Caco-2 (cell line): ENCODE data around the gene KRTAP4-16. TPM values are rescaled to one million over a fixed set of nuclear protein-coding genes. Genes with fewer than 3 reads are reported as not detected.

Experiments used
- BruUV-seq: library from RNA; stranded (reverse); fragments of 400-500 nt; replicated peaks from 2 replicates; lab custom pipeline; 2021; lab: Mats Ljungman, UMichigan
- CTCF ChIA-PET: fragments of 300-600 bp; sonication (Branson Sonifier 250); formaldehyde crosslinking; loops from one replicate; lab custom pipeline; 2022; ENCODE audit warnings: antibody characterized with exemption; lab: Charles Lee
- POLR2A ChIA-PET: fragments of 300-600 bp; sonication (Branson Sonifier 250); formaldehyde crosslinking; loops from one replicate; lab custom pipeline; 2022; ENCODE audit warnings: antibody characterized with exemption; lab: Charles Lee
- DNase-seq, 2 experiments: peaks; one replicate each; pipeline versions ENCODE4 v3.0.0 to v3.0.0-alpha.2; 2020 to 2022
- H3K27me3 ChIP-seq: replicated peaks from 2 replicates; pipeline ENCODE4 v1.6.0; 2011; ENCODE audit warnings: low read length; ENCODE audit not compliant: control insufficient read depth, insufficient read depth
- H3K36me3 ChIP-seq: 2 replicates; pipeline ENCODE4 v1.5.1; 2011; ENCODE audit warnings: low read length; ENCODE audit not compliant: control insufficient read depth, insufficient read depth
- H3K4me1 ChIP-seq: fragments of 250-450 bp; sonication (Bioruptor Pico); 2 replicates; pipeline ENCODE4 v1.5.1; 2020; ENCODE audit warnings: mild to moderate bottlenecking
- H3K4me3 ChIP-seq: 2 replicates; pipeline ENCODE4 v1.5.1; 2011; ENCODE audit warnings: low read depth, mild to moderate bottlenecking, control low read depth, low read length
- H3K9me3 ChIP-seq: fragments of 250-450 bp; sonication (Bioruptor Pico); 2 replicates; pipeline ENCODE4 v1.5.1; 2020; ENCODE audit warnings: mild to moderate bottlenecking, moderate library complexity
- H3K27ac Mint-ChIP-seq: one replicate; pipeline ENCODE4 v1.8.0; 2022; ENCODE audit warnings: mixed read lengths; ENCODE audit not compliant: unreplicated experiment
- H3K27me3 Mint-ChIP-seq: one replicate; pipeline ENCODE4 v1.8.0; 2022; ENCODE audit warnings: mixed read lengths; ENCODE audit not compliant: insufficient read depth, unreplicated experiment
- H3K36me3 Mint-ChIP-seq: one replicate; pipeline ENCODE4 v1.8.0; 2022; ENCODE audit warnings: mild to moderate bottlenecking, mixed read lengths; ENCODE audit not compliant: insufficient read depth, unreplicated experiment
- H3K4me1 Mint-ChIP-seq: one replicate; pipeline ENCODE4 v1.8.0; 2022; ENCODE audit warnings: low read depth, mixed read lengths; ENCODE audit not compliant: unreplicated experiment
- H3K4me3 Mint-ChIP-seq: one replicate; pipeline ENCODE4 v1.8.0; 2022; ENCODE audit warnings: mild to moderate bottlenecking, moderate library complexity, mixed read lengths; ENCODE audit not compliant: unreplicated experiment
- H3K9me3 Mint-ChIP-seq: one replicate; pipeline ENCODE4 v1.8.0; 2022; ENCODE audit warnings: mixed read lengths; ENCODE audit not compliant: unreplicated experiment
- CTCF ChIP-seq, 2 experiments: fragments of 200-600 bp in 1 of 2; IDR thresholded peaks; 1 replicate in 1 of 2; 2 replicates in 1 of 2; pipeline versions ENCODE4 v1.5.1 to v1.8.0; 2011 to 2022; ENCODE audit warnings: antibody characterized with exemption in 1 of 2, control low read depth in 1 of 2, inconsistent platforms in 1 of 2, low read depth in 1 of 2, low read length in 1 of 2, mild to moderate bottlenecking in 1 of 2, moderate library complexity in 1 of 2; ENCODE audit not compliant: insufficient read depth in 1 of 2, severe bottlenecking in 1 of 2, unreplicated experiment in 1 of 2
- intact Hi-C: fragments of 100-400 bp; cut with micrococcal nuclease; formaldehyde crosslinking; loops from one replicate; pipeline ENCODE4 v1.10.0; 2022; ENCODE audit not compliant: unreplicated experiment
- total RNA-seq: library from RNA; stranded (reverse); gene quantifications from 2 replicates; pipeline ENCODE4 v1.2.3, GENCODE V29; 2022

The KRTAP4-16 gene
- total RNA-seq, 1 experiment from 2014 or later, result not detected

GRCh38 chr17:41054025-41054424 is 48.0 kb downstream of the KRTAP4-16 start:
- peaks cover 28% of the 10 kb centered on the region for H3K4me1 ChIP-seq
- Mint-ChIP-seq H3K9me3 (peaks cover 10% of the 10 kb centered on the region), H3K27ac (peak overlapping the region; percentile 53), H3K36me3 (peaks cover 11% of the 10 kb centered on the region), H3K4me3 (no peak overlapping the region), H3K27me3 (no peaks in the 10 kb centered on the region), H3K4me1 (peaks cover 28% of the 10 kb centered on the region)
- CTCF ChIA-PET, result no interaction called here
- DNase-seq, result peak; percentile 40 to 50
- POLR2A ChIA-PET, result no interaction called here
- H3K27me3 ChIP-seq, result no peaks in the 10 kb centered on the region
- no peaks in the 10 kb centered on the region for H3K36me3 ChIP-seq
- TF ChIP-seq CTCF (IDR thresholded peaks at IDR 0.05; ENCODE audit: insufficient read depth in 1 of 2, low read depth in 1 of 2, low read length in 1 of 2, severe bottlenecking in 1 of 2, unreplicated experiment in 1 of 2), result no peak
- H3K4me3 ChIP-seq, result no peak overlapping the region
- no TSS peak for BruUV-seq
- peaks cover 8% of the 10 kb centered on the region for H3K9me3 ChIP-seq
- intact Hi-C loops, result no loop called here

- no TSS peak for BruUV-seq
- POLR2A ChIA-PET, result no interaction called here
- Mint-ChIP-seq H3K4me3 (no peak overlapping the region), H3K36me3 (peaks cover 5% of the 10 kb centered on the region), H3K4me1 (peaks cover 31% of the 10 kb centered on the region), H3K9me3 (peaks cover 10% of the 10 kb centered on the region), H3K27ac (no peak overlapping the region), H3K27me3 (no peaks in the 10 kb centered on the region)
- peaks cover 28% of the 10 kb centered on the region for H3K4me1 ChIP-seq
- no peak overlapping the region for H3K4me3 ChIP-seq
- no peak for TF ChIP-seq CTCF (IDR thresholded peaks at IDR 0.05; ENCODE audit: insufficient read depth in 1 of 2, low read depth in 1 of 2, low read length in 1 of 2, severe bottlenecking in 1 of 2, unreplicated experiment in 1 of 2)
- H3K9me3 ChIP-seq, result peaks cover 8% of the 10 kb centered on the region
- no peaks in the 10 kb centered on the region for H3K36me3 ChIP-seq
- intact Hi-C loops, result no loop called here
- no peaks in the 10 kb centered on the region for H3K27me3 ChIP-seq
- CTCF ChIA-PET, result no interaction called here
- DNase-seq, result no peak
These were observed 49.4 kb downstream of the KRTAP4-16 start for GRCh38 chr17:41052566-41052965.

Other genes with a start within 250 kb of the KRTAP4-16 start
- not detected in 2 replicates for gene KRT12, start 235.0 kb downstream of the KRTAP4-16 start, total RNA-seq
- 0.53 and 1.0 TPM in 2 replicates for gene KRT20, start 217.0 kb downstream of the KRTAP4-16 start, total RNA-seq
- 43.6 and 47.1 TPM in 2 replicates for gene KRT23, start 164.6 kb downstream of the KRTAP4-16 start, total RNA-seq
- not detected in 2 replicates for gene KRT39, start 135.3 kb downstream of the KRTAP4-16 start, total RNA-seq
- gene KRT40, start 117.9 kb downstream of the KRTAP4-16 start, total RNA-seq, result not detected in 2 replicates
- not detected in 2 replicates for gene KRTAP3-3, start 108.0 kb downstream of the KRTAP4-16 start, total RNA-seq
- not detected in 2 replicates for gene KRTAP3-2, start 102.3 kb downstream of the KRTAP4-16 start, total RNA-seq
- 7.4 and 7.9 TPM in 2 replicates for gene KRTAP3-1, start 93.1 kb downstream of the KRTAP4-16 start, total RNA-seq
- not detected in 2 replicates for gene KRTAP1-5, start 75.0 kb downstream of the KRTAP4-16 start, total RNA-seq
- not detected in 2 replicates for gene KRTAP1-4, start 72.0 kb downstream of the KRTAP4-16 start, total RNA-seq
- gene KRTAP1-3, start 67.3 kb downstream of the KRTAP4-16 start, total RNA-seq, result not detected in 2 replicates
- gene KRTAP1-1, start 60.8 kb downstream of the KRTAP4-16 start, total RNA-seq, result not detected in 2 replicates
- not detected in 2 replicates for gene KRTAP2-1, start 54.9 kb downstream of the KRTAP4-16 start, total RNA-seq
- not detected in 2 replicates for gene KRTAP2-2, start 47.0 kb downstream of the KRTAP4-16 start, total RNA-seq
- gene KRTAP2-3, start 42.1 kb downstream of the KRTAP4-16 start, total RNA-seq, result 3.7 and 4.9 TPM in 2 replicates
- gene KRTAP2-4, start 36.3 kb downstream of the KRTAP4-16 start, total RNA-seq, result not detected in 2 replicates
- gene KRTAP4-7, start 18.1 kb downstream of the KRTAP4-16 start, total RNA-seq, result not detected in 2 replicates
- not detected in 2 replicates for gene KRTAP4-8, start 4.1 kb downstream of the KRTAP4-16 start, total RNA-seq
- not detected in 2 replicates for gene KRTAP4-9, start 3.2 kb upstream of the KRTAP4-16 start, total RNA-seq
- gene KRTAP4-11, start 16.2 kb upstream of the KRTAP4-16 start, total RNA-seq, result not detected in 2 replicates
- gene KRTAP4-12, start 22.0 kb upstream of the KRTAP4-16 start, total RNA-seq, result not detected in 2 replicates
- gene KRTAP4-6, start 38.3 kb upstream of the KRTAP4-16 start, total RNA-seq, result not detected in 2 replicates
- gene KRTAP4-5, start 47.6 kb upstream of the KRTAP4-16 start, total RNA-seq, result not detected in 2 replicates
- not detected in 2 replicates for gene KRTAP4-4, start 58.5 kb upstream of the KRTAP4-16 start, total RNA-seq
- gene KRTAP4-3, start 66.0 kb upstream of the KRTAP4-16 start, total RNA-seq, result not detected in 2 replicates
- not detected in 2 replicates for gene KRTAP4-2, start 76.0 kb upstream of the KRTAP4-16 start, total RNA-seq
- gene KRTAP4-1, start 82.7 kb upstream of the KRTAP4-16 start, total RNA-seq, result 0.49 TPM in 1 of 2 replicates, not detected in the other
- gene KRTAP9-1, start 87.7 kb upstream of the KRTAP4-16 start, total RNA-seq, result not detected in 2 replicates
- gene KRTAP9-2, start 124.4 kb upstream of the KRTAP4-16 start, total RNA-seq, result not detected in 2 replicates
- not detected in 2 replicates for gene KRTAP9-3, start 130.2 kb upstream of the KRTAP4-16 start, total RNA-seq
- gene KRTAP9-8, start 135.8 kb upstream of the KRTAP4-16 start, total RNA-seq, result not detected in 2 replicates
- not detected in 2 replicates for gene KRTAP9-4, start 147.5 kb upstream of the KRTAP4-16 start, total RNA-seq
- gene KRTAP9-9, start 153.2 kb upstream of the KRTAP4-16 start, total RNA-seq, result not detected in 2 replicates
- not detected in 2 replicates for gene KRTAP9-6, start 163.2 kb upstream of the KRTAP4-16 start, total RNA-seq
- gene KRTAP9-7, start 173.5 kb upstream of the KRTAP4-16 start, total RNA-seq, result not detected in 2 replicates
- not detected in 2 replicates for gene KRTAP29-1, start 200.6 kb upstream of the KRTAP4-16 start, total RNA-seq
- not detected in 2 replicates for gene KRTAP16-1, start 207.1 kb upstream of the KRTAP4-16 start, total RNA-seq
- not detected in 2 replicates for gene KRTAP17-1, start 213.5 kb upstream of the KRTAP4-16 start, total RNA-seq
- gene KRT33A, start 248.6 kb upstream of the KRTAP4-16 start, total RNA-seq, result not detected in 2 replicates